ENCODE measurements around the gene SLC7A1. TPM values are rescaled to one million over a fixed set of nuclear protein-coding genes. Genes with fewer than 3 reads are reported as not detected.
A peak's percentile ranks its signal among the peaks of the same experiment; 100 is the strongest.

Gene SLC7A1
- total RNA-seq, 5 donors from 2014 or later (not counting 1 experiment from before 2014, with no cell fraction given) = 20.0 to 62.9 (median 57.9) TPM

- Histone ChIP-seq H3K27ac (ENCODE audit: low read length) (no peak overlapping the region), H3K36me3 (ENCODE audit: control insufficient read depth in 2 of 2, extremely low read depth in 1 of 2, insufficient read depth in 1 of 2, low read length in 1 of 2) (peaks cover 4% of the 10 kb centered on the region in 2 donors), H3K27me3 (replicated peaks in 1 of 2; ENCODE audit: control insufficient read depth in 2 of 2, extremely low read depth in 1 of 2, insufficient read depth in 2 of 2, low read length in 1 of 2) (no peaks in the 10 kb centered on the region), H3K4me3 (ENCODE audit: control insufficient read depth in 1 of 2, extremely low read depth in 1 of 2, low read length in 1 of 2) (no peak overlapping the region), H3K4me1 (ENCODE audit: control insufficient read depth in 1 of 2, extremely low read depth in 1 of 2, insufficient read depth in 2 of 2, low read length in 2 of 2) (peaks cover 0 to under 1% of the 10 kb centered on the region in 2 experiments), H3K9me3 (no peaks in the 10 kb centered on the region)
- peaks cover 32% of the 10 kb centered on the region for H3K36me3 Mint-ChIP-seq
- no peak overlapping the region for H3K27ac Mint-ChIP-seq
- ChIA-PET POLR2A (no interaction called here), CTCF (interaction anchor here in 1 of 2 donors (0.6 to 1.0 kb wide), 3 partner anchors 227 to 1180 kb away, joined by 3 to 4 read pairs (median 3); no protein-coding TSS in a partner anchor)
- ATAC-seq (replicated peaks in 1 of 4) = no peak
- peak in 1 of 35 experiments; percentile 4 for DNase-seq
- no peak overlapping the region for H3K4me3 Mint-ChIP-seq
- H3K27me3 Mint-ChIP-seq = no peaks in the 10 kb centered on the region
- no peaks in the 10 kb centered on the region for H3K9me3 Mint-ChIP-seq
- WGBS (ENCODE audit: insufficient coverage) = 92% methylated on average over 6 of the region's 16 CpGs
- peaks cover 28 to 42% (median 30%) of the 10 kb centered on the region in 3 donors for H3K4me1 Mint-ChIP-seq
Measured at GRCh38 chr13:29543230-29544215, 52.0 kb downstream of the SLC7A1 start.

- ChIA-PET POLR2A (interaction anchor here (0.6 to 0.7 kb wide), 5 partner anchors 14 to 1357 kb away, joined by 3 to 5 read pairs (median 3); no protein-coding TSS in a partner anchor), CTCF (interaction anchor here in 1 of 2 donors (0.6 to 1.0 kb wide), 4 partner anchors 228 to 1251 kb away, joined by 3 to 4 read pairs (median 4); no protein-coding TSS in a partner anchor)
- no peak for ATAC-seq (replicated peaks in 1 of 4)
- H3K4me3 Mint-ChIP-seq = no peak overlapping the region
- no peak for DNase-seq
- peaks cover 27% of the 10 kb centered on the region for H3K36me3 Mint-ChIP-seq
- H3K27ac Mint-ChIP-seq = no peak overlapping the region
- WGBS (ENCODE audit: insufficient coverage) = 91% methylated on average over 4 of the region's 8 CpGs
- H3K27me3 Mint-ChIP-seq = no peaks in the 10 kb centered on the region
- H3K4me1 Mint-ChIP-seq = peaks cover 35 to 41% (median 35%) of the 10 kb centered on the region in 3 donors
- Histone ChIP-seq H3K4me3 (ENCODE audit: control insufficient read depth in 1 of 2, extremely low read depth in 1 of 2, low read length in 1 of 2) (no peak overlapping the region), H3K36me3 (ENCODE audit: control insufficient read depth in 2 of 2, extremely low read depth in 1 of 2, insufficient read depth in 1 of 2, low read length in 1 of 2) (peaks cover 4% of the 10 kb centered on the region in 2 donors), H3K27ac (ENCODE audit: low read length) (no peak overlapping the region), H3K27me3 (replicated peaks in 1 of 2; ENCODE audit: control insufficient read depth in 2 of 2, extremely low read depth in 1 of 2, insufficient read depth in 2 of 2, low read length in 1 of 2) (no peaks in the 10 kb centered on the region), H3K9me3 (no peaks in the 10 kb centered on the region), H3K4me1 (ENCODE audit: control insufficient read depth in 1 of 2, extremely low read depth in 1 of 2, insufficient read depth in 2 of 2, low read length in 2 of 2) (peaks cover 0 to 8% of the 10 kb centered on the region in 2 experiments)
- no peaks in the 10 kb centered on the region for H3K9me3 Mint-ChIP-seq
Measured at GRCh38 chr13:29542381-29542780, 53.1 kb downstream of the SLC7A1 start.

GRCh38 chr13:29541400-29541799, 54.1 kb downstream of the SLC7A1 start:
- Histone ChIP-seq H3K4me3 (ENCODE audit: control insufficient read depth in 1 of 2, extremely low read depth in 1 of 2, low read length in 1 of 2) (no peak overlapping the region), H3K9me3 (no peaks in the 10 kb centered on the region), H3K27ac (ENCODE audit: low read length) (no peak overlapping the region), H3K4me1 (ENCODE audit: control insufficient read depth in 1 of 2, extremely low read depth in 1 of 2, insufficient read depth in 2 of 2, low read length in 2 of 2) (peaks cover 0 to 8% of the 10 kb centered on the region in 2 experiments), H3K36me3 (ENCODE audit: control insufficient read depth in 2 of 2, extremely low read depth in 1 of 2, insufficient read depth in 1 of 2, low read length in 1 of 2) (peaks cover 4% of the 10 kb centered on the region in 2 donors), H3K27me3 (replicated peaks in 1 of 2; ENCODE audit: control insufficient read depth in 2 of 2, extremely low read depth in 1 of 2, insufficient read depth in 2 of 2, low read length in 1 of 2) (no peaks in the 10 kb centered on the region)
- ATAC-seq (replicated peaks in 1 of 4) (no peak), DNase-seq (no peak)
- ChIA-PET POLR2A (no interaction called here), CTCF (no interaction called here)
- Mint-ChIP-seq H3K27ac (no peak overlapping the region), H3K36me3 (peaks cover 27% of the 10 kb centered on the region), H3K27me3 (no peaks in the 10 kb centered on the region), H3K4me1 (peaks cover 30 to 33% (median 32%) of the 10 kb centered on the region in 3 donors), H3K9me3 (no peaks in the 10 kb centered on the region), H3K4me3 (no peak overlapping the region)
- no CpG with 5 or more reads among the region's 4 CpGs for WGBS (ENCODE audit: insufficient coverage)

GRCh38 chr13:29540799-29541198, 54.7 kb downstream of the SLC7A1 start:
- ChIA-PET CTCF (no interaction called here), POLR2A (no interaction called here)
- Histone ChIP-seq H3K27ac (ENCODE audit: low read length) (no peak overlapping the region), H3K36me3 (ENCODE audit: control insufficient read depth in 2 of 2, extremely low read depth in 1 of 2, insufficient read depth in 1 of 2, low read length in 1 of 2) (peaks cover 3 to 5% of the 10 kb centered on the region in 2 donors), H3K4me1 (ENCODE audit: control insufficient read depth in 1 of 2, extremely low read depth in 1 of 2, insufficient read depth in 2 of 2, low read length in 2 of 2) (peaks cover 0 to 8% of the 10 kb centered on the region in 2 experiments), H3K4me3 (ENCODE audit: control insufficient read depth in 1 of 2, extremely low read depth in 1 of 2, low read length in 1 of 2) (no peak overlapping the region), H3K9me3 (no peaks in the 10 kb centered on the region), H3K27me3 (replicated peaks in 1 of 2; ENCODE audit: control insufficient read depth in 2 of 2, extremely low read depth in 1 of 2, insufficient read depth in 2 of 2, low read length in 1 of 2) (no peaks in the 10 kb centered on the region)
- WGBS (ENCODE audit: insufficient coverage) = 100% methylated on average over 3 of the region's 5 CpGs
- no peak for DNase-seq
- Mint-ChIP-seq H3K27me3 (no peaks in the 10 kb centered on the region), H3K4me1 (peaks cover 29 to 32% (median 29%) of the 10 kb centered on the region in 3 donors), H3K36me3 (peaks cover 30% of the 10 kb centered on the region), H3K4me3 (no peak overlapping the region), H3K27ac (no peak overlapping the region), H3K9me3 (no peaks in the 10 kb centered on the region)
- no peak for ATAC-seq (replicated peaks in 1 of 4)

- POLR2A ChIA-PET = no interaction called here
- 67% methylated on average over 2 of the region's 5 CpGs for WGBS (ENCODE audit: insufficient coverage)
- no peak for ATAC-seq (replicated peaks in 1 of 4)
Measured at GRCh38 chr13:29540334-29540733, 55.2 kb downstream of the SLC7A1 start.

GRCh38 chr13:29539856-29540255, 55.6 kb downstream of the SLC7A1 start:
- no peak for DNase-seq
- Histone ChIP-seq H3K4me1 (ENCODE audit: control insufficient read depth in 1 of 2, extremely low read depth in 1 of 2, insufficient read depth in 2 of 2, low read length in 2 of 2) (peaks cover 0 to 8% of the 10 kb centered on the region in 2 experiments), H3K4me3 (ENCODE audit: control insufficient read depth in 1 of 2, extremely low read depth in 1 of 2, low read length in 1 of 2) (no peak overlapping the region), H3K27ac (ENCODE audit: low read length) (no peak overlapping the region), H3K36me3 (ENCODE audit: control insufficient read depth in 2 of 2, extremely low read depth in 1 of 2, insufficient read depth in 1 of 2, low read length in 1 of 2) (peaks cover 6 to 7% of the 10 kb centered on the region in 2 donors), H3K27me3 (replicated peaks in 1 of 2; ENCODE audit: control insufficient read depth in 2 of 2, extremely low read depth in 1 of 2, insufficient read depth in 2 of 2, low read length in 1 of 2) (no peaks in the 10 kb centered on the region), H3K9me3 (no peaks in the 10 kb centered on the region)
- no peak overlapping the region for H3K27ac Mint-ChIP-seq
- no peak overlapping the region for H3K4me3 Mint-ChIP-seq
- H3K9me3 Mint-ChIP-seq = no peaks in the 10 kb centered on the region
- ChIA-PET POLR2A (no interaction called here), CTCF (no interaction called here)
- ATAC-seq (replicated peaks in 1 of 4) = no peak
- peaks cover 23% of the 10 kb centered on the region for H3K36me3 Mint-ChIP-seq
- no CpG with 5 or more reads among the region's 2 CpGs for WGBS (ENCODE audit: insufficient coverage)
- peaks cover 23 to 29% (median 26%) of the 10 kb centered on the region in 3 donors for H3K4me1 Mint-ChIP-seq
- H3K27me3 Mint-ChIP-seq = no peaks in the 10 kb centered on the region

More at GRCh38 chr13:29540334-29540733, 55.2 kb downstream of the SLC7A1 start:
- CTCF ChIA-PET = no interaction called here
- no peak for DNase-seq
- no peaks in the 10 kb centered on the region for H3K27me3 Mint-ChIP-seq
- H3K4me3 Mint-ChIP-seq = no peak overlapping the region
- no peaks in the 10 kb centered on the region for H3K9me3 Mint-ChIP-seq
- H3K27ac Mint-ChIP-seq = no peak overlapping the region
- peaks cover 27 to 31% (median 28%) of the 10 kb centered on the region in 3 donors for H3K4me1 Mint-ChIP-seq
- Histone ChIP-seq H3K4me1 (ENCODE audit: control insufficient read depth in 1 of 2, extremely low read depth in 1 of 2, insufficient read depth in 2 of 2, low read length in 2 of 2) (peaks cover 0 to 8% of the 10 kb centered on the region in 2 experiments), H3K4me3 (ENCODE audit: control insufficient read depth in 1 of 2, extremely low read depth in 1 of 2, low read length in 1 of 2) (no peak overlapping the region), H3K9me3 (no peaks in the 10 kb centered on the region), H3K27ac (ENCODE audit: low read length) (no peak overlapping the region), H3K36me3 (ENCODE audit: control insufficient read depth in 2 of 2, extremely low read depth in 1 of 2, insufficient read depth in 1 of 2, low read length in 1 of 2) (peaks cover 6 to 7% of the 10 kb centered on the region in 2 donors), H3K27me3 (replicated peaks in 1 of 2; ENCODE audit: control insufficient read depth in 2 of 2, extremely low read depth in 1 of 2, insufficient read depth in 2 of 2, low read length in 1 of 2) (no peaks in the 10 kb centered on the region)
- peaks cover 25% of the 10 kb centered on the region for H3K36me3 Mint-ChIP-seq

Data from T-cell (primary cell).